Peyer's patch (tissue), 4 donors: ENCODE results near the gene LUZP4. TPM values are rescaled to one million over a fixed set of nuclear protein-coding genes. Genes with fewer than 3 reads are reported as not detected.

Experiments
- DNase-seq, 3 donors: peaks; one replicate each; pipeline ENCODE4 v3.0.0-alpha.2; 2017 to 2019
- H3K27ac ChIP-seq, 4 donors: fragments of 200-600 bp; sonication (generic); one replicate each; pipeline ENCODE4 v1.5.1; 2016 to 2019
- H3K27me3 ChIP-seq, 2 donors: fragments of 200-600 bp; sonication (generic); one replicate each; pipeline ENCODE4 v1.5.1; 2019
- H3K36me3 ChIP-seq, 3 donors: fragments of 200-600 bp; sonication (generic); one replicate each; pipeline ENCODE4 v1.5.1; 2016 to 2019
- H3K4me1 ChIP-seq, 4 donors: fragments of 200-600 bp; sonication (generic); one replicate each; pipeline ENCODE4 v1.5.1; 2016 to 2019
- H3K4me3 ChIP-seq, 4 donors: fragments of 200-600 bp; sonication (generic); 1 replicate in 3 of 4; 2 replicates in 1 of 4; pipeline ENCODE4 v1.5.1; 2016 to 2019; ENCODE audit warnings: mild to moderate bottlenecking in 1 of 4
- H3K9me3 ChIP-seq, 4 donors: fragments of 200-600 bp; sonication (generic); one replicate each; pipeline ENCODE4 v1.5.1; 2016 to 2019; ENCODE audit warnings: mild to moderate bottlenecking in 1 of 4
- CTCF ChIP-seq, 6 experiments: fragments of 450-650 bp in 4 of 6; fragments of 200-600 bp in 2 of 6; sonication (generic) in 1 of 6; IDR thresholded peaks; one replicate each; pipeline ENCODE4 v1.5.1; 2017 to 2019; ENCODE audit warnings: antibody characterized with exemption in 6 of 6, mild to moderate bottlenecking in 3 of 6, moderate library complexity in 1 of 6
- POLR2A ChIP-seq, 2 donors: fragments of 450-650 bp; IDR thresholded peaks; one replicate each; pipeline ENCODE4 v1.5.1; 2017; ENCODE audit warnings: antibody characterized with exemption in 2 of 2, mild to moderate bottlenecking in 2 of 2, moderate library complexity in 2 of 2
- total RNA-seq, 4 donors: library from RNA; depleted of rRNA; stranded (reverse); fragments of >200 nt; gene quantifications; one replicate each; pipeline ENCODE4 v1.1.0, GENCODE V29; 2016

The LUZP4 gene
- total RNA-seq, 4 donors from 2014 or later, result not detected

GRCh38 chrX:115350711-115351381, 61.3 kb downstream of the LUZP4 start:
- no peaks in the 10 kb centered on the region for H3K27me3 ChIP-seq
- no peak for DNase-seq
- no peaks in the 10 kb centered on the region for H3K9me3 ChIP-seq
- TF ChIP-seq POLR2A (IDR thresholded peaks at IDR 0.05) (no peak), CTCF (IDR thresholded peaks at IDR 0.05) (no peak)
- no peaks in the 10 kb centered on the region for H3K4me1 ChIP-seq
- H3K4me3 ChIP-seq, result no peak overlapping the region
- no peak overlapping the region for H3K27ac ChIP-seq
- no peaks in the 10 kb centered on the region for H3K36me3 ChIP-seq

GRCh38 chrX:115356369-115356768, 66.9 kb downstream of the LUZP4 start:
- DNase-seq, result no peak
- no peaks in the 10 kb centered on the region for H3K27me3 ChIP-seq
- no peaks in the 10 kb centered on the region for H3K4me1 ChIP-seq
- H3K27ac ChIP-seq, result no peak overlapping the region
- TF ChIP-seq CTCF (IDR thresholded peaks at IDR 0.05) (no peak), POLR2A (IDR thresholded peaks at IDR 0.05) (no peak)
- H3K9me3 ChIP-seq, result no peaks in the 10 kb centered on the region
- no peaks in the 10 kb centered on the region for H3K36me3 ChIP-seq
- no peak overlapping the region for H3K4me3 ChIP-seq

Other genes starting within 250 kb of the LUZP4 start
- gene RBMXL3, start 100.3 kb upstream of the LUZP4 start, total RNA-seq, result not detected
- gene LRCH2, start 55.6 kb upstream of the LUZP4 start, total RNA-seq, result 10 to 100 TPM in 1 of 4 donors, 1 to 10 TPM in 3; 1.6 to 11.6 (median 2.2) TPM